Measurements from ENCODE around the gene SEC24C. TPM values are rescaled to one million over a fixed set of nuclear protein-coding genes. Genes with fewer than 3 reads are reported as not detected.

SEC24C gene
- total RNA-seq, 4 donors from 2014 or later, result 68.8 to 74.4 (median 70.8) TPM

GRCh38 chr10:73808021-73808815, 64.0 kb downstream of the SEC24C start:
- 88% methylated on average over 9 of the region's 16 CpGs for WGBS
- Histone ChIP-seq H3K4me1 (peaks cover 40% of the 10 kb centered on the region), H3K36me3 (peaks cover 59% of the 10 kb centered on the region), H3K4me3 (peak overlapping the region; percentile 26), H3K27me3 (no peaks in the 10 kb centered on the region), H3K9me3 (no peaks in the 10 kb centered on the region), H3K27ac (no peak overlapping the region)
- DNase-seq (ENCODE audit: low spot score in 2 of 2), result no peak
- TF ChIP-seq EP300 (IDR thresholded peaks at IDR 0.05) (no peak), POLR2AphosphoS5 (IDR thresholded peaks at IDR 0.05) (no peak), CTCF (IDR thresholded peaks at IDR 0.05) (no peak), POLR2A (IDR thresholded peaks at IDR 0.05) (no peak)

- H3K27ac ChIP-seq, result no peak overlapping the region
- no peak for DNase-seq (ENCODE audit: low spot score in 2 of 2)
- no peaks in the 10 kb centered on the region for H3K27me3 ChIP-seq
- WGBS, result 65% methylated on average over 5 of the region's 5 CpGs
- H3K9me3 ChIP-seq, result no peaks in the 10 kb centered on the region
- peaks cover 32% of the 10 kb centered on the region for H3K4me1 ChIP-seq
- peak overlapping the region; percentile 86 for H3K4me3 ChIP-seq
- peaks cover 59% of the 10 kb centered on the region for H3K36me3 ChIP-seq
- TF ChIP-seq POLR2AphosphoS5 (IDR thresholded peaks at IDR 0.05) (no peak), CTCF (IDR thresholded peaks at IDR 0.05) (no peak), POLR2A (IDR thresholded peaks at IDR 0.05) (no peak), EP300 (IDR thresholded peaks at IDR 0.05) (no peak)
These were observed 65.1 kb downstream of the SEC24C start for GRCh38 chr10:73809061-73809818.

- no peaks in the 10 kb centered on the region for H3K9me3 ChIP-seq
- DNase-seq (ENCODE audit: low spot score in 2 of 2), result no peak
- peak overlapping the region; percentile 86 for H3K4me3 ChIP-seq
- H3K4me1 ChIP-seq, result peaks cover 32% of the 10 kb centered on the region
- H3K27me3 ChIP-seq, result no peaks in the 10 kb centered on the region
- 64% methylated on average over 7 of the region's 7 CpGs for WGBS
- peak overlapping the region; percentile 84 for H3K27ac ChIP-seq
- peaks cover 54% of the 10 kb centered on the region for H3K36me3 ChIP-seq
- TF ChIP-seq POLR2A (IDR thresholded peaks at IDR 0.05) (no peak), POLR2AphosphoS5 (IDR thresholded peaks at IDR 0.05) (no peak), EP300 (IDR thresholded peaks at IDR 0.05) (no peak), CTCF (IDR thresholded peaks at IDR 0.05) (no peak)
These were observed 66.2 kb downstream of the SEC24C start for GRCh38 chr10:73810358-73810734.

- H3K36me3 ChIP-seq, result peaks cover 48% of the 10 kb centered on the region
- TF ChIP-seq EP300 (IDR thresholded peaks at IDR 0.05) (no peak), POLR2A (IDR thresholded peaks at IDR 0.05) (no peak), CTCF (IDR thresholded peaks at IDR 0.05) (no peak), POLR2AphosphoS5 (IDR thresholded peaks at IDR 0.05) (no peak)
- peak overlapping the region; percentile 84 for H3K27ac ChIP-seq
- peaks cover 34% of the 10 kb centered on the region for H3K4me1 ChIP-seq
- peak overlapping the region; percentile 86 for H3K4me3 ChIP-seq
- 0% methylated on average over 10 of the region's 63 CpGs for WGBS
- H3K9me3 ChIP-seq, result no peaks in the 10 kb centered on the region
- H3K27me3 ChIP-seq, result no peaks in the 10 kb centered on the region
- no peak for DNase-seq (ENCODE audit: low spot score in 2 of 2)
These were observed 66.7 kb downstream of the SEC24C start for GRCh38 chr10:73810735-73811465.
